Cardiac ventricle fibroblast (primary cell): ENCODE data around the gene OR4E1. TPM values are rescaled to one million over a fixed set of nuclear protein-coding genes. Genes with fewer than 3 reads are reported as not detected.

Source experiments
- total RNA-seq: library from RNA; depleted of rRNA; stranded (reverse); fragments of >200 nt; gene quantifications from 2 replicates; pipeline ENCODE4 v1.2.3, GENCODE V29; 2015

Gene OR4E1, protein sequence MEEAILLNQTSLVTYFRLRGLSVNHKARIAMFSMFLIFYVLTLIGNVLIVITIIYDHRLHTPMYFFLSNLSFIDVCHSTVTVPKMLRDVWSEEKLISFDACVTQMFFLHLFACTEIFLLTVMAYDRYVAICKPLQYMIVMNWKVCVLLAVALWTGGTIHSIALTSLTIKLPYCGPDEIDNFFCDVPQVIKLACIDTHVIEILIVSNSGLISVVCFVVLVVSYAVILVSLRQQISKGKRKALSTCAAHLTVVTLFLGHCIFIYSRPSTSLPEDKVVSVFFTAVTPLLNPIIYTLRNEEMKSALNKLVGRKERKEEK
- total RNA-seq = not detected in 2 replicates

DNA sequence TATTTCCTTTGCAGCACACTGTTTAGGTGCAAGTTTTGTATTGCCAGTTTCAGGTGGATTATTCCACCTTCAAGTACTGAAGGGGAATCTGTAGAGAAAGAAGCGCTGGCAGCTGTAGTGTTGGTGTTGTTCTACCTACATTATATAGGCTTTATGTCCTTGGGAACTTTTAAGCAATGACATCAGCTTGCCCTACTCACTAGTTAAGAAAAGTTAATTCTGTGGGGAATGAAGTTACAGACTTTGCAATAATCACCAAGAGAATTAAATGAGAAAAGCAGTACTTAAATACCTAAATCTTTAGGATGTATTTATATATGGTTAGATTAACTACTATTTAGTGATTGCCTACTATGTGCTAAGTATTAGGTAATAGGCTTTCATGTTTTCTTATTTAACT, at the start of gene OR4E1:
Gene OR4E1, minus strand, starts transcription at position 101 of the 400 bp plus-strand sequence. CDS start 2,883 bp downstream, outside the sequence.

DNA sequence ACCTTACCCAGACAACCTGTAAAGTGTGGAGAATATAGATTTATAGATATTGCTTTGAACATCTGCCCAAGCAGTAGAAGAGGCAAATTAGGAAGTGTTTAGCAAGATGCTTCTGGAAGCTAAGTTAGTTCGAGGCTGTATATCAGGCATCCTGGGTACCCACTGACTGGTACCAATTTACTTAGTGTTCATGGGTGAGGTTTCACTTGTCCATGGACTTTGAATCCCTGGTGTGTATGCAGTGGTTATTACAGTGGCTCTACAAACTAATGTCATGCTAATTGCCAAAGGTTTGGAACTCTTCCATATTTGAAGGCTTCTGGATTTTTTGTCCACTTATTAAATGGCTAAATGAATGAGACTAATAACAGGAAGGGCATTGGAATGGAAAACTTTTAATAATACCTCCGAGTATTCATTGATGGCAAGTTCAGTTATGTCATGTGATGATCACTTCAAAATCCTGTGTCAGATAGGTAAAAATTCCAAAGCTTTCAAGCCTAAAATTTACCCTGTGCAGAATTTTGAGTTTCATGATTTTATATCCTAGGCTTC, 20.2 kb downstream of the OR4E1 start, which contains the start of gene OR4E2:
Gene OR4E2, plus strand, starts transcription at position 505 of the 555 bp plus-strand sequence. CDS start 11,248 bp downstream, outside the sequence.

DNA sequence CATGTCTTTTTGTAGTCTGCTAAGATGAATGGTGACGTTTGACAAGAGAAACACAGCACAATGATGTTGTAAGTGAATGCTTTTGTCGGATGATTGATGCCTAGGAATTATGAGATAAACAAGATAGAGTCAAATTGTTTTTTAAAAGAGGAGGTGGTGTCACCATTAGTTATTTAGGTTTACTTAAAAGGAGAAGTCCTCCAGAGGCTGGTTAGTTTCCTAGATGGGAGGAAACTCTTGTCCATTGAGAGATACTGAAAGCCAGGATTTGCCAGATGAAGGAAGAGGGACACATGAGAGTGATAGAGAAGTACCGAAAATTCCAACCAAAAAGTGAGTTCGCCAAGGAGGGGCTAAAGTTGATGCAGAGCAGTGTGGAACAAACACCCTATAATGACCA, 38.8 kb downstream of the OR4E1 start, which contains the start of gene OR10G2:
Gene OR10G2, minus strand, starts transcription at position 101 of the 400 bp plus-strand sequence. Its CDS starts 98 bp downstream, at position 3.

Other genes with a start within 250 kb of the OR4E1 start
- gene CHD8, start 217.7 kb downstream of the OR4E1 start, total RNA-seq = 32.4 and 35.6 TPM in 2 replicates
- gene RAB2B, start 196.9 kb downstream of the OR4E1 start, total RNA-seq = 11.2 and 11.5 TPM in 2 replicates
- 34.3 and 40.9 TPM in 2 replicates for gene TOX4, start 196.6 kb downstream of the OR4E1 start, total RNA-seq
- gene METTL3, start 162.5 kb downstream of the OR4E1 start, total RNA-seq = 19.6 and 22.0 TPM in 2 replicates
- gene SALL2, start 147.5 kb downstream of the OR4E1 start, total RNA-seq = 8.8 and 9.0 TPM in 2 replicates
- gene OR10G3, start 93.7 kb downstream of the OR4E1 start, total RNA-seq = not detected in 2 replicates
- not detected in 2 replicates for gene OR10G2, start 38.9 kb downstream of the OR4E1 start, total RNA-seq
- not detected in 2 replicates for gene OR4E2, start 20.0 kb downstream of the OR4E1 start, total RNA-seq